Inferior parietal cortex (tissue), 1 donor: ENCODE results near the gene PTPRG.

Experiments
- DNase-seq: peaks from one replicate; pipeline ENCODE4 v3.0.0-alpha.2; 2016; ENCODE audit errors: extremely low spot score

PTPRG gene

GRCh38 chr3:62335196-62335595 is 773.8 kb downstream of the PTPRG start:
- no peak for DNase-seq

- DNase-seq = no peak
These were observed 782.4 kb downstream of the PTPRG start for GRCh38 chr3:62343755-62344154.
